ENCODE results near the gene PDE7B.

- no peak for TF ChIP-seq CTCF (conservative IDR thresholded peaks at IDR 0.05; ENCODE audit: low read depth, low read length)
- no peak for TF ChIP-seq EZH2 (IDR thresholded peaks at IDR 0.05; ENCODE audit: low read length, unreplicated experiment)
These were observed 39.4 kb downstream of the PDE7B start for GRCh38 chr6:135890876-135891275.
